NCI-H774 (cell line): ENCODE results near the gene PGK2.
"Not testable (repeated sequence)": the region's sequence is repeated elsewhere in the genome, so short reads cannot be mapped to it uniquely, and the experiment has no call there.

Experiments used
- DNase-seq: peaks from one replicate; lab custom pipeline; 2025; lab: John Stamatoyannopoulos, UW

The PGK2 gene

DNA sequence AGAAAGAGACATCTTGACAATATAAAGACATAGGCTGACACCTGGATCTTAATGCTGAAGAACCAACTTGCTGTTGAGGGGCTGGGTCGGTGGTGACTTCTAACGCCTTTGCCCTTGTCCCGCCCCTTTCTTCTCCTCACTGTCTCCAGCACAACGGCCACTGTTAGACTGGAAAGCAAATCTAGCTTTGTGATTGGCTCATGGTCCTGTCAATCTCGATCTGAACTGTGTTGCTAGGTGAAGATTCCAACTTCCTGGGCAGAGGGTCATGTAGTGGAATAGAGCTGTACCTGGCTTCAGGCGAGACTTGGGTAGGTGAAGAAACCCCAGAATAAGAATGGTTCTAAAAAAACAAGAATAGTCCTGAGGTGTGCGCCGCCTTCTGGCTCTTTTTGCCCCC is at the start of gene PGK2:
TSS of gene PGK2 (minus strand) at position 110 of the 400 bp plus-strand sequence. CDS start at position 12, 98 bp downstream.
- no peak for DNase-seq

DNA sequence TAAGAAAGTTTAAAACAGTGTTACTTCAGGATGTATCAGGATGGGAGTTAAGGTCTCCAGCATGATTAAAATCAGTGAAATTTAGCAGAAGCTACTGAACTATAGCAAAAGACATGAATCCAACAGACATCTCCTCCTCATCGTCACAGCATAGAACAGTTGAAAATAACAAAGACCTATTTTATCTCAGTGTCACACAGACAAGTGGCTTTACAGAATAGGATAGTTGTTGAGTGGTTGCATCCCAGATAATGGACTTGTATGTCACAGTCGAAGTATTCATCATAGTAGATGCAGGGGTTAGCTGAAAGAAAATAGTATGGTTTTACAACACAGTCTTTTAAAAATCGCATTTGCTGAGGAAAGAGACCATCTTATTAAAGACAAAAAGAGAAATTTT is 48.1 kb upstream of the PGK2 start:
- no peak for DNase-seq

DNA sequence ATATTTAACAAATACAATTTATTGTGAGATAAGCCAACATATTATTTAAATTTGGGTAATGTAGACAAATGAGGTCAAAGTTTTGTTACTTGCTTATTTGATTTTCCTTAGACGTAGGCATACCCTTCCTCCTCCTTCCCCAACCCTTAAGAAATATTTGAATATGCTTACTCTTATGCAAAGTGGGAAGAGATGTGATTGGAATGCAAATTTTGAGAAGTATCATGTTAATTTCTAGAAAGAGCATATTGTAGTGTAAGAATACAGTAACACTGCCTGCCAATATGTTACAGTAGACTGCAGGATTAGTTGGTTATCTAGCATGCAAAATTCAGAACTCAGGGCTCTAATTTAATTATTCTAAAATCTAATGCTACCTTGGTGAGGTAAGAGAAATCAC is 46.3 kb upstream of the PGK2 start:
- no peak for DNase-seq

DNA sequence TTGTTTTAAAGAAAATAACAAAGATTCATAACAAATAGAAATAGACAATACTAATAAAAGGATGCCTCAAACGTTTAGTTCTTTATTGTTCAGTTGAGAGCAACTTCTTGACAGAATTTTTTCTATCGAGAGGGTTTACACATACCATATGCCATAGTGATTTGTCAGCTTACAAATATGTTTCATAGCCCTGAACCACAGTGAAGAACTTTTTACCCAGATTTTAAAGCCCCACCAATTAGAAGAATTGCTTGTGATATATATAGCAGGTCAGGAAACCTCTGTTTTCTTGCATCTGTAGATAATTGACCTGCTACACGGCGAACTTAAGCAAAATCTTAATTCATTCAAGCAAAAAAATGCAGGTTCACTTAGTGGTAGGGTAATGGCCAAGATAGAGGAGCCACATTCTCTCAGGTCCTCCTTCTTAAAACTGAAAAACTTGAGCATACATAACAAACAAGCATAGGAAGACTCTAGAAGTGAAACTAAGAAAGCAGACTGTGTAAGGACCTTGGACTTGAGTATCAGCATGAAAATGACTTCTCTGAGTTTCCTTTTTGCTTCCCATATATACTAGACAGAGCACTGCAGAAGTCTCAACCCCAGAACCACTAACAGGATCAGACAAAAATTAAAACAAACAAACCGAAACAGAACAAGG is 39.8 kb upstream of the PGK2 start:
- DNase-seq: no peak

DNA sequence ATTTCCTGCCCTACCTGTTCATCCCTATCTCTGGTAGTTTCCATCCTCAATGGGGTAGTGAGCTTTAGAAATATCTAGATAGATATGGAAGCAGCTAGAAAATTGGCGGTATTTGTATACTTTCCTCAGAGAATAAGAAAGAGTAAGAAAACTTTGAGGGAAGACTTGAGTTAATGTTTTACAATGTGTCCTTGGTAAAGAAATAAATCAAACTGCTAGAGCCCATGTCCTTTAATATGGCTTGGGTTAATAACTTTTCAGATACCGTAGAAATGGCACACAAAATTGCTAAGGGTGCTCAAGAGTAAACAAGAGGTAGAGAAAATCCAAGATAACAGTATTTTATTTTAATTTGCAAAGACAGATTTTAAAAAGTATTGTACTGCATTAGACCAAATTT is 28.1 kb upstream of the PGK2 start:
- DNase-seq: no peak

DNA sequence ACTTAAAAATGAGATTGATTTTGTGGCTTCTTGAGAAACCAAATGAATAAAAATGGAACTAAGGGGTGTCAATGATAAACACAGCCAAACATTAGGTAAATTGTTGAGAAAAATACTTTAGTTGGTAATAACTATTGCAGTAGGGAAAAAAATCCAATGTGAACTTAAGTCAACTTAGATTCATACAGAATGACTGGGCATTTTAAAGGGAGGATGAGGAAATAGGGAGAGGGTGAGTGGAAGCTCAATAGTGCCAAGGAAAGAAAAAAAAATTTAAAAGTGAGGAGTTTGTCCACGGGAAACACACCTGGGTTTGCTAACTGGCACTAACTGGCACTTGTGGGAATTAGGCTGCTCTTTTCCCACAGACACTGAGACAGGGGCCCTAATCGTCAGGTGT is 26.2 kb upstream of the PGK2 start:
- no peak for DNase-seq

DNA sequence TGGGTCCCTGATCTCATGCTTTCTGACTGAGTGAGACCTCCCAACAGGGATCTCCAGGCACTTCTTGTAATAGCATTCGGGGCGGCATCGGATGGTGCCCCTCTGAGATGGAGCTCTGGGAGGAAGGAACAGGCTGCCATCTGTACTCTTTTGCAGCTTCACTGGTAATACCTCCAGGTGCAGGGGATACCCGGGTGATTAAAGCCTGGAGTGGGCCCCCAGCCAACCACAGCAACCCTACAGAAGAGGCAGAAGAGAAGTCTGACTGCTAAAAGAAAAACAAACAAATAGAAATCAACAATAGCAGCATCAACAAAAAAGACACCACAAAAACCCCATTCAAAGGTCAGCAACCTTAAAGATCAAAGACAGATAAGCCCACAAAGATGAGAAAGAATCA is 19.1 kb upstream of the PGK2 start:
- no peak for DNase-seq

DNA sequence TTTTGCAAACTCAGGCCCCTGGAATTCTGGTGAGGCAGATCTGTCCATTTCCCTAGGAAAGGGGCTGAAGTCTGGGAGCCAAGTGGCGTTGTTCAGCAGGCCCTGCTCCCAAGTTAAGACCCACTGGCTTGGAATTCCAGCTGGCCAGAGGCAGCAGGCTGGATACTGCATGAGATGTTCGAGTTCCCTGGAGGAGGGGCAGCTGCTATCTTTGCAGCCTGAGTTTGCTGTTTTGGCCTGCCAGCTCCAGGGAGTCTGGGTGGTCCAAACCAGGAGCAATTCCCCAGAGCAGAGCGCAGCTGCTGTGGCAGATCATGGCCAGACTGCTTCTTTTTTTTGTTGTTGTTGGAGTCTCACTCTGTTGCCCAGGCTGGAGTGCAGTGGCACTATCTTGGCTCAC is 18.2 kb upstream of the PGK2 start:
- no peak for DNase-seq

DNA sequence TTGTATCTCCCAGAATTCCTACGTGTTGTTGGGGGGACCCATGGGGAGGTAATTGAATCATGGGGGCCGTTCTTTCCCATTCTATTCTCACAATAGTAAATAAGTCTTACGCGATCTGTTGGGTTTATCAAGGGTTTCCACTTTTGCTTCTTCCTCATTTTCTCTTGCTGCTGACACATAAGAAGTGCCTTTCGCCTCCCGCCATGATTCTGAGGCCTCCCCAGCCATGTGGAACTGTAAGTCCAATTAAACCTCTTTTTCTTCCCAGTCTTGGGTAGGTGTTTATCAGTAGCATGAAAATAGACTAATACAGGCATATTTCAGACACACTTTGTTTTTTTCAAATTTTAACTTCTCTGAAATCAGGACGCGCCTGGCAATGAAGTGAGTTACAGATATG is 14.4 kb upstream of the PGK2 start:
- DNase-seq: no peak

DNA sequence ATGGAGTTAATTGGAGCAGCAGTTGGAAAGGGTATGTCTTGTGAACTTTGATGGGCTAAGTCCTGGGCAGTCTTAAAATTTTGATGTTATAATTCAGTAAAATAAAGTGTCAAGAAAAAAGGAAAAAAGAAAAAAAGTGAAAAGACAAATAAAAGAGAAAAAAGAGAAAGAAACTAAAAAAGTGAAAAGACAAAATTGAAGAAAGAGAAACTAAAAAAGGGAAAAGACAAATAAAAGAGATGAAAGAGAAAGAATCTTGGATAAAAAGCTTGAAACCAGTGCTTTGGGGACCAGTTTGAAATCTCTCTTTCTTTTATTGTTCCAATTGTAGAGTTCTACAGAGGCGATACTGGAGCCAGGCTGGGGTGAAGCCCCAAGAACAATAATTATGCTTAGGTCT is 12.0 kb upstream of the PGK2 start:
- DNase-seq: no peak

DNA sequence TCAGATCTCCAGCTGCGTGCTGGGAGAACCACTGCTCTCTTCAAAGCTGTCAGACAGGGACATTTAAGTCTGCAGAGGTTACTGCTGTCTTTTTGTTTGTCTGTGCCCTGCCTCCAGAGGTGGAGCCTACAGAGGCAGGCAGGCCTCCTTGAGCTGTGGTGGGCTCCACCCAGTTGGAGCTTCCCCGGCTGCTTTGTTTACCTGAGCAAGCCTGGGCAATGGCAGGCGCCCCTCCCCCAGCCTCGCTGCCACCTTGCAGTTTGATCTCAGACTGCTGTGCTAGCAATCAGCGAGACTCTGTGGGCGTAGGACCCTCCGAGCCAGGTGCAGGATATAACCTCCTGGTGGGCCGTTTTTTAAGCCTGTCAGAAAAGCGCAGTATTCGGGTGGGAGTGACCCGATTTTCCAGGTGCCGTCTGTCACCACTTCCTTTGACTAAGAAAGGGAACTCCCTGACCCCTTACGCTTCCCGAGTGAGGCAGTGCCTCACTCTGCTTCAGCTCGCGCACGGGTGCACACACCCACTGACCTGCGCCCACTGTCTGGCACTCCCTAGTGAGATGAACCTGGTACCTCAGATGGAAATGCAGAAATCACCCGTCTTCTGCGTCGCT is 9.9 kb upstream of the PGK2 start:
- DNase-seq: not testable (repeated sequence)

DNA sequence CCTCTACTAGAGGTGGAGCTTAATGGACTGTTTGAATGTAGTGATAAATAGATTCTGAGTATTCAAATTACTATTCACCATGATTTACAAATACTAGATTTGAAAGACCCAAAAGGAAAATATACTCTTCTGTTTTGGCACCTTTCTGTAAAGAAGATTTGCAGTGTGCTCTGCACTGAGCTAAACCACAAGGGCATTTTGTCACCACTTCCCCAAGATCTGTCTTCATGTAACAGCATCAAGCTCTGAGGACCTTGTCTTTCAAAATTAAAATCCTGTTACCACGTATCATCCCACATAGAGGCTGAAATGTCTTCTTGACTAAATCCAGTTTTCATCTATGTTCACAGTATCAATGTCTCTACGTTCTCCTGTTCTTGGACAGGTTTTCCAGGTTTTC is 3.3 kb upstream of the PGK2 start:
- no peak for DNase-seq

DNA sequence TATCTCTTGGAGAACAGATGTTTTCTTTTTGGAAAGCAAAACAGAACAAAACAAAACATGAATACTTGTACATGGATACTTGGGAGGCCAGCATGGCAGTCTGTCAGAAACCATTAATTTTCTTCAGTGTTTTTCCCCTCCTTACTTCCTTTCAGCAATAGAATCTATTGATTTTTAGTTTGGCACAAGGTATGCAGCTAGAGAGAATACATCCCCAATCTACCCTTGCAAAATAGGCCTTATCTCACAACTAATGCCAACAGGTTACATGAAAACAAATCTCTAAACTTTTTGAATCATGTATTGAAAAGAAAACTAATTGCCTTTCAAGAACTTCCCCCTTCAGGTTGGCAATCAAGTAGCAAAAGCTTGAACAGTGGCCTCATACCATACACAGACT is 2.8 kb downstream of the PGK2 start:
- DNase-seq: no peak

DNA sequence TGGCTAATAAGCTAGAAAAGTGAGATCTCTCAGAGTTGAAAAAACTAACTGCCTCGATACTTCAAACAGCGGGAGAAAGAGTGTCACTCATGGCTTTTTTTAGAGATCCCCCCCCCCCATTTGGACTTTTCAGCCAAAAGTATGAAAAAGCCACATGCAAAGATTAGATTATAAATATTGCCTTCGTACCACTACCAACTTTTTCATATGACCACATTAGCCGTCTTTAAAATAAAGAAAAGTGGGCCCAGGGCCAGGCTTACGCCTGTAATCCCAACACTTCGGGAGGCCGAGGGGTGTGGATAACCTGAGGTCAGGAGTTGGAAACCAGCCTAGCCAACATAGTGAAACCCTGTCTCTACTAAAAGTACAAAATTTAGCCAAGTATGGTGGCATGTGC is 4.4 kb downstream of the PGK2 start:
- DNase-seq: no peak

DNA sequence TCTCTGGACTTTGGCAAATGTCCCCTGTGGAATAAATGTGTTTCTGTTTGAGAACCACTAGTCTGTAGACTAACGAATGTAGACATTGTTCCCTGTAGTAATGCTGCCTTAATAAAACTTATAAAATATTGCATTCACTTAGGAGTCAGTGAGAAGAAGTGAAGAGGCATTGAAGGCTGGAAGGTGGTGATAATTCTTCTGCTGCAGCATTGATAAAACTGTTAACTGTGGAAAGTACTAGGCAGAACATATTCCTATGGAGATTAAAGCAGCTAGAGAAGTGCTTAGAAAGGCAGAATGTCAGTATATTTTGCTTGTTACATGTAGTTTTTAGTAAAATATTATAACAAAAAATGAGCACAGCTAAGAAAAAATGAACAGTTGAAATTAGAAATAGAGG is 4.8 kb downstream of the PGK2 start:
- DNase-seq: no peak

DNA sequence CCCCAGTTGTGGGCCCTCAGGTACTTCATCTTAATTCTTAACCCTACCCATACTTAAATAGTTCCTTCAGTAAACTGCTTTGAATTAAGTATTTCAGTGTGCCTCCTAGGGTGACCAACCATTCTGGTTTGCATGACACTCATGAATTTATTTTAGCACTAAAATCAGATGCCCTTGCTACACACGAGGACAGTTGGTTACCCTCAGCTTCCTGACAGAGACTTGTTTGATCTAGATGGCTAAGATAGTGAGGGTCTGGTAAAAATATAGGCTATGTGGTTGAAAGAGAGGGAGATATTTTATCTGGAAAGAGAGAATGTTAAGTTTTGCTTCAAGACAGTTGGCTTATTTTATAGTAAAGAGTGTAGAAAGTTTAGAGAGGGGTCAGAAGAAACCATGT is 10.6 kb downstream of the PGK2 start:
- DNase-seq: no peak

DNA sequence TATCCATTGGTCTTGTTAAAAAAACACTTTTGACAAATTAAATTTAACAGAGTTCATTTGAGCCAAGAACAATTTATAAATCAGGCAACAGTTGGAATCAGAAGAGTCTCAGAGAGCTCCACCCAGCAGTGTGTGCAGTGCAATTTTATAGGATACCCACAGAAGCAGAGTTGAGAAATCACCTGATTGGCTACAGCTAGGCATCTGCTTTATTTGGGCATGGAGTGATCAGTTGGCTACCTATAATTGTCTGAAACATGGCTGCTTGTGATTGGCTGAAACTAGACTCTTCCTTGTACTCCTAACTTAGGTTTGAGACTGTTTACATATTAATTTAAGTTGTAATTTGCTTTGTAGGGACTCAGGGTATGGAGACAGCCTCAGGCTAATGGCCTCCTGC is 12.0 kb downstream of the PGK2 start:
- no peak for DNase-seq

DNA sequence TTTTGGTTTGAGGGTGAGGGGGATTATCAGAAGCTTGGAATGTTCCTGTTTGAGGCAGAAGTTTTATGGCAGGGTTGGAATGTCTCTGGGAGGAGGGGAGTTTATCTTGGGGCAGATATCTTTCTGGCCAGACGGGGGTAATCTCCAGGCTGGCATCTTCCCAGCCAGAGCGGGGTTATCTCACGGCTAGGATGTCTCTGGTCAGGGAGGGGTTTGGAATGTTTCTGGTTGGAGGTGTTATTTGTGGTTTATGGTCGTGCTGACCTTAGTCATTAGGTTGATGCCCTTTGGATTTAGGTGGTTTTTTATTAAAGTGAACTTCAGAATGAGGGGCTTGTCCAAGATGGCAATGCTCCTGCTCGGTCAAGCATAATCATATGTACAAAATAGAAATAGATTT is 14.8 kb downstream of the PGK2 start:
- DNase-seq: no peak

DNA sequence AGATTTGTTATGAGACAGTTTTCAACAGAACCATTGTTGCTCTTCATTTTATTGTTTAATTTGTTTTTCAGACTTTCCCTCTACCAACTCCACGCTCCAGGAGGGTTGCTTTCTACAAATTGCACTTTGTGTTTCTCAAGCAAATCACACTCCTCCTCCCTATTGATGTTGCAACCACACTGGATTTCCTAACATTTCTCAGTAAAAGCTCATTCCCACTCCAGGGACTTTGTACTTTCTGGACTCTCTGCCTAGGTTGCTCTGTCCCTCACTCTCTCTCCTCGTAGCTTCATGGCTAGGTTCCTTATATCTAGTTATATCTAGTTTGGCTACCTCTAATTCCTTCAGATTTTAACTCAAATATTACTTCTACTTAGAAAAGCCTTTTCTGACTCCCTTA is 20.3 kb downstream of the PGK2 start:
- no peak for DNase-seq

DNA sequence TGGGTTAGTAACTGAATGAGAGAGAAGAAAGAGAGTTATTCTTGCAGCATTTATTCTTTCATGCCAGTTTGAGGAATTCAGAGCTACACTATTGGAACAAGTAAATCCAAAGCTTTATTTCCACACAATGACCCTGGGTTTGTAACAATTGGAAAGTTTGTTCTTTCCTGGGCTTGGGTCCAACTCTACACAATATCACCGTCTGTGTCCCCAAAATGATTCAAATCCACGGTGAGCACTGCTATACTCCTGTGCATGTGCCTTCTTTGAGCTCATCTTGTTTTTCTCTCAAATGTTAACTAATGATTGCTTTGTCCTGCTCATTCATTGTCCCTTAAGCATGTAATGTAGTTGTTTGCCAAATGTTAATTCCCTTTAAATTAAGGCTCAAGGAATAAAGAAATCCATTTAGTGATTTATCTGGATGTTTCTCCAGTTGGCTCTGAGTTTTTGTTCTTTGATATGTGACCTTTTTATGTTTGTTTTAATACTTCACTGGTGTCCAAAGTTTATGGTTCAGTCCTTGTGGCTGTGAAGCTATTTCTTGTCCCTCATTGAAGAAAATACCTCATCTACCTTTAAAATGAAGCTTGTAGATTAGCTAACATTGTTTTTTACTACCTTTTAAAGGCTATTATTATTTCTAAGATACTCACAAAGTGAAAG is 22.4 kb downstream of the PGK2 start:
- DNase-seq: no peak

DNA sequence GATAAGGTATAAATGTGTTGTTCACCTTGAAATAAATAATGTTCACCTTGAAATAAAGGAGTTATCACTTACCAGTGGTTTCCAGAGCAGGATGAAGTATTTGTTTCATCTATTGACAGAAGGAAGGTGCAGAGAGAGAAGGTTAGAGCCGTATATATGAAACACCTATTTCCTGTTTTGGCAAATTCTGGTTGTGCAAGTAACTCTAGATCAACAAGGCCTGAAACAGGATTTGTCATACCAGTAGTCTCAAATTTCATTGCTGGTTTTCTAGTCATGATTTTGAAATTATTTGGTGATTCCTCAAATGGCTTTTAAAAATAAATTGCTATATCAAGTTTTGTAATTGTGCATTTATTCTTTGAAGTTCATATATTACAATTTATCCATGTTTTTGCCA is 42.8 kb downstream of the PGK2 start, which contains the start of gene CRISP3:
TSS of gene CRISP3 (minus strand) at position 130 of the 400 bp plus-strand sequence. CDS start at position 109, 21 bp downstream.
- DNase-seq: no peak

DNA sequence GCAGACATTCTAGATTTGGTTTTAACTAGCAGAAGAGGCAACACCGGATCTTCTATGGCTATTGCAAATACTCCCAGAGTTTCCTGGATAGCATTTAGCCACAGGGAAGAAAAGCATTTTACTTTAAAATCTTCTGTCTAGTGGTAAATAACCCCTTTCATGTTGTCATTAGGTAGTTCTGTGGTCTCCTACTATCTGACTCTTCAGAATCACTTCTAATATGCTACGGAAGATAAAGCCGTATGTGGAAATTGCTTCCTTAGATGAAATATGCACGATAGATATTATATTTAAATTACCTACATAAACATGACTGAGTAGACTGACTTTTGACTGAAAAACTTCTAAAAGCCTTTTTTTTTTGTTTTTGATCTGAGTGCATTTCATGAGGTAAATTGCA is 43.7 kb downstream of the PGK2 start:
- DNase-seq: no peak

DNA sequence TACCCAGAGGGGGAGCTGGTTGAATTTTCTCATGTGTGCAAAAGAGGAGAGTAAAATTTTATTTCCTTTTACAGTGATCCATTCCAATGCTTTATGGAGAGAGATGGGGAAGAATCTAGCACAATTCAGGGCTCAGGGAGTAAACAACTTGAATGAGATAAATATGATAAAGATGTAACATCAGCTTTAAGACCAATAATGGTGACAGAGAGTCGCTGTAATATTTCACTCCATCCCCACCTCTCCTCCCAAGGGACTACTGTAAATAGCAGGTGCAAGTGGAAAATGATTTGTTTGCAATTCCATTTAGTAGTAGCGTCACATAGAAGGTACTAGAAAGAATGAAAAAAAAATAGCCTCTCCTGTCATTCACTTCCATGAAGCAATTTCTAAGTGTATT is 47.7 kb downstream of the PGK2 start:
- no peak for DNase-seq
